BLaER1 treated with 17β-estradiol and CSF1 and Interleukin-3, amounts not matched to agents 10 nM and 100 nM (cell line): ENCODE measurements around the gene NDUFA5.
"Not testable (repeated sequence)": the region's sequence is repeated elsewhere in the genome, so short reads cannot be mapped to it uniquely, and the experiment has no call there.

Experiments used
- H3K27ac ChIP-seq, 11 experiments: shearing (Covaris generic); formaldehyde crosslinking; 2 replicates each; pipeline ENCODE4 v1.8.1; 2022
- H3K27me3 ChIP-seq, 11 experiments: shearing (Covaris generic); formaldehyde crosslinking; 2 replicates each; pipeline ENCODE4 v1.8.1; 2022
- H3K36me3 ChIP-seq, 11 experiments: shearing (Covaris generic); formaldehyde crosslinking; 2 replicates each; pipeline ENCODE4 v1.8.1; 2022
- H3K4me1 ChIP-seq, 10 experiments: shearing (Covaris generic); formaldehyde crosslinking; 2 replicates each; pipeline ENCODE4 v1.8.1; 2022
- H3K4me2 ChIP-seq, 11 experiments: shearing (Covaris generic); formaldehyde crosslinking; 2 replicates each; pipeline ENCODE4 v1.8.1; 2022
- H3K4me3 ChIP-seq, 10 experiments: shearing (Covaris generic); formaldehyde crosslinking; 2 replicates each; pipeline ENCODE4 v1.8.1; 2022
- H3K9ac ChIP-seq, 11 experiments: shearing (Covaris generic); formaldehyde crosslinking; 2 replicates each; pipeline ENCODE4 v1.8.1; 2022
- H3K9me3 ChIP-seq, 11 experiments: shearing (Covaris generic); formaldehyde crosslinking; replicated peaks in 1 of 11; 2 replicates each; pipeline ENCODE4 v1.8.1; 2022
- H4K20me1 ChIP-seq, 11 experiments: shearing (Covaris generic); formaldehyde crosslinking; 2 replicates each; pipeline ENCODE4 v1.8.1; 2022
- Cebpa-rat ChIP-seq, 11 experiments: shearing (Covaris generic); IDR thresholded peaks; 2 replicates each; pipeline ENCODE4 v1.8.1; 2022

NDUFA5 gene

DNA sequence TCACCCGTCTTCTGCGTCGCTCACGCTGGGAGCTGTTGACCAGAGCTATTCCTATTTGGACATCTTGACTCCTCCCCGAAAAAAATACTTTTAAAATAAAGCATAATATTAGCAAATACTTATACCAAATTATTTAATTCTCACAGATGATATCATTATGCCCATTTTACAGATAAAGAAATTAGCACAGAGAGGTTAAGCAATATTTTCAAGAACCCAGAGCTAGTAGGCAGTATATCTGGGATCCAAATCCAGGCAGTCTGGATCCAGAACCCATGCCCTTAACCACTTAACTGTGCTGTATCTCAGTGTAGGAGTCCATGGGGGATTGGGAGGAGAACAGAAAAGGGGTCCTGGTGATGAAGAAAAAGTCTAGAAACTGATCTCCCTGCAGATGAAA is 29.4 kb downstream of the NDUFA5 start:
- H3K27me3 ChIP-seq, result peaks cover 14 to 22% (median 18%) of the 10 kb centered on the region in 11 experiments
- H4K20me1 ChIP-seq, result no peaks in the 10 kb centered on the region
- H3K36me3 ChIP-seq, result no peaks in the 10 kb centered on the region
- H3K27ac ChIP-seq, result no peak overlapping the region
- no peaks in the 10 kb centered on the region for H3K9me3 ChIP-seq
- H3K9ac ChIP-seq, result no peak overlapping the region
- H3K4me3 ChIP-seq, result no peak overlapping the region
- no peak for TF ChIP-seq Cebpa-rat (IDR thresholded peaks at IDR 0.05)
- H3K4me1 ChIP-seq, result no peaks in the 10 kb centered on the region
- no peak overlapping the region for H3K4me2 ChIP-seq

DNA sequence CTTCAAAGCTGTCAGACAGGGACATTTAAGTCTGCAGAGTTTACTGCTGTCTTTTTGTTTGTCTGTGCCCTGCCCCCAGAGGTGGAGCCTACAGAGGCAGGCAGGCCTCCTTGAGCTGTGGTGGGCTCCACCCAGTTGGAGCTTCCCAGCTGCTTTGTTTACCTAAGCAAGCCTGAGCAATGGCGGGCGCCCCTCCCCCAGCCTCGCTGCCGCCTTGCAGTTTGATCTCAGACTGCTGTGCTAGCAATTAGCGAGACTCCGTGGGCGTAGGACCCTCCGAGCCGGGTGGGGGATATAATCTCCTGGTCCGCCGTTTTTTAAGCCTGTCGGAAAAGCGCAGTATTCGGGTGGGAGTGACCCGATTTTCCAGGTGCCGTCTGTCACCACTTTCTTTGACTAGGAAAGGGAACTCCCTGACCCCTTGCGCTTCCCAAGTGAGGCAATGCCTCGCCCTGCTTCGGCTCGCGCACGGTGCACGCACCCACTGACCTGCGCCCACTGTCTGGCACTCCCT is 29.8 kb downstream of the NDUFA5 start:
- not testable (repeated sequence) for H3K4me1 ChIP-seq, H3K4me3 ChIP-seq, H3K4me2 ChIP-seq, H3K9me3 ChIP-seq, H3K9ac ChIP-seq, H3K27ac ChIP-seq, H4K20me1 ChIP-seq, H3K36me3 ChIP-seq
- peaks cover 9 to 17% (median 13%) of the 10 kb centered on the region in 11 experiments for H3K27me3 ChIP-seq

DNA sequence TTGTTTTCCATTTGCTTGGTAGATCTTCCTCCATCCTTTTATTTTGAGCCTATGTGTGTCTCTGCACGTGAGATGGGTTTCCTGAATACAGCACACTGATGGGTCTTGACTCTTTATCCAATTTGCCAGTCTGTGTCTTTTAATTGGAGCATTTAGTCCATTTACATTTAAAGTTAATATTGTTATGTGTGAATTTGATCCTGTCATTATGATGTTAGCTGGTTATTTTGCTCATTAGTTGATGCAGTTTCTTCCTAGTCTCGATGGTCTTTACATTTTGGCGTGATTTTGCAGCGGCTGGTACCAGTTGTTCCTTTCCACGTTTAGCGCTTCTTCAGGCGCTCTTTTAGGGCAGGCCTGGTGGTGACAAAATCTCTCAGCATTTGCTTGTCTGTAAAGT is 31.1 kb downstream of the NDUFA5 start:
- not testable (repeated sequence) for H3K36me3 ChIP-seq, H3K4me3 ChIP-seq, H3K27me3 ChIP-seq, H3K9ac ChIP-seq, H3K4me2 ChIP-seq, H3K27ac ChIP-seq, H3K4me1 ChIP-seq, H3K9me3 ChIP-seq, H4K20me1 ChIP-seq

DNA sequence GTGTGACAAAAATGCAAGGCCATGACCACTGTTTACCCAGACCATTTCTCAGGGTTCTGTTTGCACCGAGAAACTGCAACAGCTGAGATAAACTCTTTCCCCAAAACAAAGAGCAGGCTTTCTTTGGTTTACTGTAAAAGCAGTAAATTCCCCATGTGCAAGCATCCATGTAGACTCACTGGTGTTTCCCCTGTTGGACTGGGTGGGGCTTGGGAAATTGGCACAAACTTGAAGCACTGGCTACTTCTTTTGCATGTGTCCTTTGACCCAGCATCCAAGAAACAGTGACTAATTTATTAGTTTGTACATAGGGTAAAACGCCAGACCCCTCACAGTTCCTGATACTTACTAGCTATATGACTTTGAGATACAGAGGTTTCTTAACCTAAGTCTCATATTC is 35.6 kb downstream of the NDUFA5 start:
- Histone ChIP-seq H3K4me3 (no peak overlapping the region), H3K4me2 (no peak overlapping the region)

DNA sequence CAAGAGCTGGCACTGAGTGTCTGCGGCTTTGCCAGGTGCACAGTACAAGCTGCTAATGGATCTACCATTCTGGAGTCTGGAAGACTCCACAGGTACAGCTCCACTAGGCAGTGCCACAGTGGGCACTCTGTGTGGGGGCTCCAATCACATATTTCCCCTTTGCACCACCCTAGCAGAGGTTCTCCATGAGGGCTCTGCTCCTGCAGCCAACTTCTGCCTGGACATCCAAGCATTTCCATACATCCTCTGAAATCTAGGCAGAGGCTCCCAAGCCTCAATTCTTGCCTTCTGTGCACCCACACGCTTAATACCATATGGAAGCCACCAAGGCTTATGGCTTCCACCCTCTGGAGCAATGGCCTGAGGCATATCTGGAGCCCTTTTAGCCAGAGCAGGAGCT is 52.4 kb downstream of the NDUFA5 start:
- Histone ChIP-seq H3K4me1 (no peaks in the 10 kb centered on the region), H3K9me3 (peaks cover 16 to 27% (median 23%) of the 10 kb centered on the region in 11 experiments), H3K4me3 (no peak overlapping the region), H3K27ac (no peak overlapping the region), H4K20me1 (no peaks in the 10 kb centered on the region), H3K4me2 (no peak overlapping the region), H3K27me3 (no peaks in the 10 kb centered on the region), H3K36me3 (no peaks in the 10 kb centered on the region), H3K9ac (no peak overlapping the region)
- TF ChIP-seq Cebpa-rat (IDR thresholded peaks at IDR 0.05), result no peak

More for the DNA sequence above, 35.6 kb downstream of the NDUFA5 start:
- no peaks in the 10 kb centered on the region for H3K36me3 ChIP-seq
- no peaks in the 10 kb centered on the region for H3K27me3 ChIP-seq
- no peaks in the 10 kb centered on the region for H3K9me3 ChIP-seq
- H4K20me1 ChIP-seq, result no peaks in the 10 kb centered on the region
- TF ChIP-seq Cebpa-rat (IDR thresholded peaks at IDR 0.05), result no peak
- no peak overlapping the region for H3K9ac ChIP-seq
- no peak overlapping the region for H3K27ac ChIP-seq
- H3K4me1 ChIP-seq, result no peaks in the 10 kb centered on the region

DNA sequence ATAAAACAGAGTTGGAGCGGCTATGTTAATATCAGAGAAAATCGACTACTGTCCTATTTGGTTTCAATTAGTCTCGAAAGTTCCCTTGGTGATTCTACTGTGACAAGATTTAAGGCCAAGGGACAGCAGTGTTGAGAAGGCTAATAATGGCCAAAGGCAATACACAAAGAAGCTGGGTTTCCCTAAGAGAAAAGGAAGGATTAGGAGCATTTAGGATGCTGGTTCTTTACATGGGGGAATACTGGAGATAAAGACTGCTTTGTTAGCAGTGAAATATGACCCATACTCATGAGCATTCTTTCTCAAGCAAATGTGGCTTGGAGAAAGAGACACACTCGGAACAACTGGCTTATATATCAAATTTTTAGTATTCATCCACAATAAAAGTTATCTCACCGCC is 55.4 kb downstream of the NDUFA5 start:
- H3K27me3 ChIP-seq, result no peaks in the 10 kb centered on the region
- peaks cover 16 to 27% (median 23%) of the 10 kb centered on the region in 11 experiments for H3K9me3 ChIP-seq
- no peak overlapping the region for H3K4me2 ChIP-seq
- no peaks in the 10 kb centered on the region for H3K36me3 ChIP-seq
- H3K27ac ChIP-seq, result no peak overlapping the region
- no peaks in the 10 kb centered on the region for H3K4me1 ChIP-seq
- no peaks in the 10 kb centered on the region for H4K20me1 ChIP-seq
- no peak overlapping the region for H3K4me3 ChIP-seq
- H3K9ac ChIP-seq, result no peak overlapping the region
- no peak for TF ChIP-seq Cebpa-rat (IDR thresholded peaks at IDR 0.05)

DNA sequence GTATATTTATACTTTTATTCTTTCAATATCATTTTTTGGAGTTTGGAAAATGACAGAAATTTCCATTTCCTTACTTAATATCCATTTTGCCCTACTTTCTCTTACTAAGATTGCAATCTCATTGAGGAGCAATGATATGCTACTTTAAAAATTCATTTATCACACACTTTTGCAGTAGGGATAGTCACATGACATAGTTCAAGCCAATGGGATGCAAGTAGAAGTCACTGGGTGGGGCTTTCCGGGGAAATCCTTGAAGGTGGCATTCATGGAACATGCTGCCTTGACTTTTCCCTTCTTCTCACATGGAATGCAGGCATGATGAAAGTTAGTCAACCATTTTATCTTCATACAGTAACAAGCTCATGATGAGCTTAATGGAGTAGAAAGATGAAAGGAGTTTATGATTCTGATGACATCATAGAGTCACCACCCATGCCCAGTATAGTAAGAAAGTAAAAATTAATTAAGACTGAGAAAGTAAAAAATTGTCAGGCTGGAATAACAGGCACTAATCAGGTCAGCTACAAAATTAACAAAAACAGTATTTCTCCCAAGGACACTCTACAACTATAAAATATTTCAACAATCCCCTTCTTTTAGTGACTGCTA is 56.6 kb downstream of the NDUFA5 start:
- Histone ChIP-seq H3K9me3 (peaks cover 15 to 21% (median 20%) of the 10 kb centered on the region in 11 experiments), H3K27ac (no peak overlapping the region), H3K9ac (no peak overlapping the region), H4K20me1 (no peaks in the 10 kb centered on the region), H3K4me2 (no peak overlapping the region), H3K4me1 (no peaks in the 10 kb centered on the region), H3K27me3 (no peaks in the 10 kb centered on the region), H3K4me3 (no peak overlapping the region), H3K36me3 (no peaks in the 10 kb centered on the region)
- TF ChIP-seq Cebpa-rat (IDR thresholded peaks at IDR 0.05), result no peak

DNA sequence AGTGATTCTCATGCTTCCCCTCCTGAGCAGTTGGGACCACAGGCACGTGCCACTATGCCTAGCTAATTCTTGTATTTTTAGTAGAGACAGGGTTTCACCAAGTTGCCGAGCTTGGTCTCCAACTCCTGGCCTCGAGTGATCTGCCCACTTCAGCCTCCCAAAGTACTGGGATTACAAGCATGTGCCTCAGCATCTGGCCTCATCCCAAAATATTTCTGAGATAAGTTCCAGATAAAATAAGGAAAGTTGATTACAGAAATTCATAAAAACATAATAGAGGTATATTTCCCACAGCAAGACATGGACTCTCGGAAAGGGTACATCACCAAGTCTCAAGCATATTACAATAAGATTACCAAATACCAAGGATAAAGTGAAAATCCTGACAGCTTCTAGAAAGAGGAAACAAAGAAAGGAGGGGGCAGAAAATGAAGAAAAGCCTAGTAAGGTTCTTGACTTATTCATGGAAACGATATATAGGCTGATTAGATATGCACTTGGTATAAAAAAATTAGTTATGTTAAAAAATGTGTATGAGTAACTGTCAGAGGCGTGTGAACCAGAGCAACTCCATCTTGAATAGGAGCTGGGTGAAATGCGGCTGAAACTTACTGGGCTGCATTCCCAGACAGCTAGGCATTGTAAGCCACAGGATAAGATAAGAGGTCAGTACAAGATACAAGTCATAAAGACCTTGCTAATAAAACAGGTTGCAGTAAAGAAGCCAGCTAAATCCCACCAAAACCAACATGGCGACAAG is 58.2 kb downstream of the NDUFA5 start:
- no peak for TF ChIP-seq Cebpa-rat (IDR thresholded peaks at IDR 0.05)
- Histone ChIP-seq H3K9ac (no peak overlapping the region), H3K27me3 (no peaks in the 10 kb centered on the region), H3K36me3 (no peaks in the 10 kb centered on the region), H4K20me1 (no peaks in the 10 kb centered on the region), H3K4me1 (no peaks in the 10 kb centered on the region), H3K9me3 (peaks cover 0 to 5% (median 4%) of the 10 kb centered on the region in 11 experiments; a peak in 11 of 22 replicates), H3K4me3 (no peak overlapping the region), H3K4me2 (no peak overlapping the region), H3K27ac (no peak overlapping the region)

DNA sequence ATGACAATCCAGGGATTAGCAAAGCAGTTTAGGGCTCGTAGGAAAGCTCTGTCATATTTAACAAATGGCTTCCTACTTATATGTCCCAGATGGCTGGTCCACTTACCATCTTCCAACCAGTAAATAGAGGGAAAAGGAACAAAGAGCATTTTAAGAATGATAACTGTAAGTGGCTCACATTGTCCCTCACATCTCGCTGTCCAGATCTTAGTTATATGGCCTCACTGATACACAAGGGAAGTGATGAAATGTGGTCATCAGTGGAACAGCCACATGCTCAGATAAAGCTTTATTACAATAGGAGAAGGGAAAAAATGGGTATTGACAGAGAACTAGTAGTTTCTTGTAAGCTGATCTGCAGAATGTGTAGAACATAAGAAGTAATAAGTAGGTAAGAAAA is 59.0 kb downstream of the NDUFA5 start:
- H3K27me3 ChIP-seq, result no peaks in the 10 kb centered on the region
- TF ChIP-seq Cebpa-rat (IDR thresholded peaks at IDR 0.05), result no peak
- H3K9me3 ChIP-seq, result no peaks in the 10 kb centered on the region
- H3K9ac ChIP-seq, result no peak overlapping the region
- H4K20me1 ChIP-seq, result no peaks in the 10 kb centered on the region
- no peak overlapping the region for H3K4me3 ChIP-seq
- H3K4me1 ChIP-seq, result no peaks in the 10 kb centered on the region
- no peak overlapping the region for H3K27ac ChIP-seq
- no peaks in the 10 kb centered on the region for H3K36me3 ChIP-seq
- H3K4me2 ChIP-seq, result no peak overlapping the region

DNA sequence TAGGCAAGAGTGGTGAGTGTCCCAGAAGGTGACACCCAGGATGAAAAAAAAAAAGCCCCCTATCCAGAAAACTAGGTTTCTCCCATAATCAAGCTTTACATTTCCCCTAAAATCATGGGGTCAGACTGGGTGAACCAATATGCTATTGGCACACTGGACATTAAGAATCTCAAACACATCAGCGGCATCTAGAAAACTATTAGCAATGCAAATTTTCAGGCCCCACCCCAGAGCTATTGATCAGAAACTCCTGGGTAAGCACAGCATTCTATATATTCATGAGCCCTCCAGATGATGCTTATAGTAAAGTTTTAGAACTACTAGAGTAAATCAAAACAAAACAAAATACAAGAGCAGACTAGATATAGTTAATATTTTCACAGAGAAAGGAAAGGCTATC is 59.6 kb downstream of the NDUFA5 start:
- Histone ChIP-seq H3K9me3 (no peaks in the 10 kb centered on the region), H3K4me3 (no peak overlapping the region), H3K27ac (no peak overlapping the region), H3K4me2 (no peak overlapping the region), H3K4me1 (no peaks in the 10 kb centered on the region), H3K27me3 (no peaks in the 10 kb centered on the region), H3K36me3 (no peaks in the 10 kb centered on the region), H3K9ac (no peak overlapping the region), H4K20me1 (no peaks in the 10 kb centered on the region)
- TF ChIP-seq Cebpa-rat (IDR thresholded peaks at IDR 0.05), result no peak
